ENCODE data around the gene SUFU.
"Not testable (repeated sequence)": the region's sequence is repeated elsewhere in the genome, so short reads cannot be mapped to it uniquely, and the experiment has no call there.

Gene SUFU

DNA sequence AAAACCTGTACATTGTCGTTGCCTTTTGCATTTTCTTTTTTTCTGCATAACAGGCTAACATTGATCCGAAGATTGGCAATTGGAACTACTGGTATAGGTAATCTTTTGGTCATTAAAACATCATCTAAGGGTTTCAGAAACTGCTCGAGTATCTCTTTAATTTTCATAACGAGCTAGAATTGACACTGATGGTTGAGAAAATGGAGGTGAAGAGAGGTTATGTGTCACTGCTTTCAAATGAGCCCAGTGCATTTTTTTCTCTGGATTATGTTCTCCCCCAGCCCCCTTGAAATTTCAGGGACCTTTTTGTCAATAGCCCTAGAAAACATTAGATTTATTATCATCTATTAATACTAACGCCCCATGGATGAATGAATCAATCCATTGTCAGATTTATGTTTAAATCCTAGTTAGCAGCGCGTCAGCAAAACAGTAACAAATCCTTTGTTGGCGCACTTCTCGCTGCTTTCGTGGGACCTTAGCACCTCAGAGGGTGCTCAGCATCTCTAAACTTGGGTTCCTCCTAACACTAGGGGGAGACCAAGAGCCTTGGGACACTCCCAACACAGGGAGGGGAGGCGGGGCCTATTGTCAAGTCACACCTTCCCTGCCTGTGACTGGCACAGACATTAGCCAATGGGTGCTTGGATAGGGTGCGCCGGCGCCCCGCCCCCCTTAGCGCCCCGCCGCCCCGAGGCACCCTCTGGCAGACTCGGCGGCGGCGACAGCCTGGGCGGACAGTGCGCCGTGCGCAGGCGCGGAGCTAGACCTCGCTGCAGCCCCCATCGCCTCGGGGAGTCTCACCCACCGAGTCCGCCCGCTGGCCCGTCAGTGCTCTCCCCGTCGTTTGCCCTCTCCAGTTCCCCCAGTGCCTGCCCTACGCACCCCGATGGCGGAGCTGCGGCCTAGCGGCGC, at the start of gene SUFU:
SUFU (plus strand) TSS at position 709 of the 915 bp plus-strand sequence; CDS start at position 890, 181 bp downstream.
- peak; percentile 99 to 100 for DNase-seq

- DNase-seq, result not testable (repeated sequence)
These were observed 48.9 kb upstream of the SUFU start for GRCh38 chr10:102454662-102455487.

DNA sequence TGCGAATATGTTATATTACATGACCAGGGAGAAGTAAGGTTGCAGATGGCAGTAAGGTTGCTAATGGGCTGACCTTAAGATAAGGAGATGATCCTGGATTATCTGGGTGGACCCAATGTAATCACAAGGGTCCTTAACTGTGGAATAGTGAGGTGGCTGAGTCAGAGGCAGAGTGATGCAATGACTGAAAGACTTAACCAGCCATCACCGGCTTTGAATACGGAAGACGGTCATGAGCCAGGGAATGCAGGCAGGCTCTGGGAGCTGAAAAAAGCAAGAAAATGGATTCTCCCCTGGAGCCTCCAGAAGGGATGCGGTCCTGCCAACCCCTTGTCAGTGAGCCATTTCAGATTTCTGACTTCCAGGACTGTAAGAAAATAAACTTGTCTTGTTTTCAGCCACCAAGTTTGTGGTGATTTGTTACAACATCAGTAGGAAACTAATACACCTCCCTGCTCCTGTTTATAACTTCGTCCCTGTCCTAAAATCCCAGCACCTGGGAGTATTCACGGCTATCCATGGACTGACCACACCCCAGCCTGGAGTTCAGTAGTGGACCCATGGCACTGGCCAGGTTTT, 47.8 kb upstream of the SUFU start:
- DNase-seq, result no peak

DNA sequence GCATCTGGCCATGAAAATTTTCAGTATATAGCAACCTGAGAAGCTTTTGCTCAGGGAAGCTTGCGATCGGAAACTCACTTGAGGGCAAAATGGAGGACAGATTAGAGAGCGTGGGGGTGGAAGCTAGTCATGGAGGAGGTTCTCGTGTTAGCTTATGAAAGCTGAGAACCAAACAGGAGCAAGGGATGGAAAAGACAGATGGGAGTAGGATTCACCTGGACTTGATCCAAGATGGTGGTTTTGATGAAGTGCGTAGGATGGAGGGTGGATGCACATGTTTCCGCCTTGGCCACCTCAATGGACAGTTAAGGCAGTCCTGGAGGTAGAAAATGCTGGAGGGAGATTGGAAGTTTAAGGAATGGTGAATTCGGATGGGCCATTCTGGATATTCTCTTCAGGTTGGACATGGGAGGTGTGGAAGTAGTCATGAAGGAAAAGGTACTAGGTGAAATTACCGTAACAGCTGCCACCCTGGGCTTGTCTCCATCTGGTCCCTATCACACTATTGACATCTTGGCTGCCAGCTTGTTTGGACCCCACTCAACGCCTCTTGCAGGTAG, 46.1 kb upstream of the SUFU start:
- no peak for DNase-seq

GRCh38 chr10:102458656-102459055, 45.1 kb upstream of the SUFU start:
- DNase-seq, result no peak

DNA sequence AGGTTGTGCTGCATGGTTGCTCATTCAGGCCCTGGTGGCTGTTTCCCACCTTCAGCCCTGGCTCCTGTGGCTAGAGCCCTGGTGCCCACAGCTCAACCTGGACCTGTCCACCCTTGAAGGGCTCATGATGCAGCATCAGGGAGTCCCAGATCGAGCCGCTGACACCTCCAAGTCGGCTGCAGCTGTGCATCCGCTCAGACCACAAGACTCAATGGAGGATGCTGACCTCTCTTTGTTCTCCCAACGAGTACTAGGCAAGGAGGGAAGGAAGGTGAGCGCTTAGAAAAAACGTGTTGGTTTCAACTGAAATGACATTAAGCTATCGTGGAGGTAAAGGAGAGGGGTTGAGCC, 43.0 kb upstream of the SUFU start:
- no peak for DNase-seq

- DNase-seq, result peak; percentile 92 to 93
These were observed 42.4 kb upstream of the SUFU start for GRCh38 chr10:102461187-102462054.

- no peak for DNase-seq
These were observed 41.2 kb upstream of the SUFU start for GRCh38 chr10:102462512-102463054.

- DNase-seq, result no peak
These were observed 39.8 kb upstream of the SUFU start for GRCh38 chr10:102463983-102464382.

- no peak for DNase-seq
These were observed 38.3 kb upstream of the SUFU start for GRCh38 chr10:102465466-102465865.

GRCh38 chr10:102467318-102467717, 36.5 kb upstream of the SUFU start:
- DNase-seq, result no peak

DNA sequence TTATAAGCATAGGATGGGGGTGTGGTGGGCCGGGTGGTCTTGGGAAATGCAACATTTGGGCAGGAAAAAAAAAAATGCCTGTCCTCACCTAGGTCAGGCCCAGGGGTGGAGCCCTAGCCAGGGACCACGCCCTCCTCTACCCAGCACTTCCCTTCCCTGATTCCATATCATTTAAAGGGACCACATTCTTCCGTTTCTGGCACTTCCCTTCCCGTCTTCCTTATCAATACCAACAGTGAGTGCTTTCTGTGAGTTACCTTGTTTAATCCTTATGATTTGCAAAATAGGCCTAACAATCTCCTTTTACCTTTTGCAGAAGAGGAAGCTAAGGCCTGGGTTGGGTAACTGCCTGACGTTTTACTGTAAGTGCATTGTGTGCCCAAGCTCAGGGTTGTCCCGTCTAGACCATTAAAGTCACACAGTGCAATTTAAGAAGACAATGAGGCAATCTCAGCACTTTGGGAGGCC, 35.8 kb upstream of the SUFU start:
- DNase-seq, result peak in 1 of 2 donors; percentile 31

DNA sequence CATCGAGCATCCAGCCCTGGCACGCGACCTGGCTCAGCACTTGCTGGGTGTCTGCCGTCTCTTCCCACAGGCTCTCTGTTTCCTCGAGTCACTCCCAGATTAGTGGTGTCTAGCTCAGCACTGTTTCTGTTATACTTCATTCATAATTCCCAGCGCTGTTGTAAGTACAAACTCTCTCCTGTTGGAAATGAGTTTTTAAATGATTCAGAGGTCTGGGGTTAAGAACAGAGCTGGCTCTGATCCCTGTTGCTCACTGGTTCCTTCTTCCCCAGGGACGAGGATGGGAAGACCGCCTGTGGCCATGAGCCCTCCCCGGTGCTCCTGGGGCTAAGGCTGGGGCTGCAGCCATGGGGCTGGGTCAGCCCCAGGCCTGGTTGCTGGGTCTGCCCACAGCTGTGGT, 35.1 kb upstream of the SUFU start:
- DNase-seq, result no peak

DNA sequence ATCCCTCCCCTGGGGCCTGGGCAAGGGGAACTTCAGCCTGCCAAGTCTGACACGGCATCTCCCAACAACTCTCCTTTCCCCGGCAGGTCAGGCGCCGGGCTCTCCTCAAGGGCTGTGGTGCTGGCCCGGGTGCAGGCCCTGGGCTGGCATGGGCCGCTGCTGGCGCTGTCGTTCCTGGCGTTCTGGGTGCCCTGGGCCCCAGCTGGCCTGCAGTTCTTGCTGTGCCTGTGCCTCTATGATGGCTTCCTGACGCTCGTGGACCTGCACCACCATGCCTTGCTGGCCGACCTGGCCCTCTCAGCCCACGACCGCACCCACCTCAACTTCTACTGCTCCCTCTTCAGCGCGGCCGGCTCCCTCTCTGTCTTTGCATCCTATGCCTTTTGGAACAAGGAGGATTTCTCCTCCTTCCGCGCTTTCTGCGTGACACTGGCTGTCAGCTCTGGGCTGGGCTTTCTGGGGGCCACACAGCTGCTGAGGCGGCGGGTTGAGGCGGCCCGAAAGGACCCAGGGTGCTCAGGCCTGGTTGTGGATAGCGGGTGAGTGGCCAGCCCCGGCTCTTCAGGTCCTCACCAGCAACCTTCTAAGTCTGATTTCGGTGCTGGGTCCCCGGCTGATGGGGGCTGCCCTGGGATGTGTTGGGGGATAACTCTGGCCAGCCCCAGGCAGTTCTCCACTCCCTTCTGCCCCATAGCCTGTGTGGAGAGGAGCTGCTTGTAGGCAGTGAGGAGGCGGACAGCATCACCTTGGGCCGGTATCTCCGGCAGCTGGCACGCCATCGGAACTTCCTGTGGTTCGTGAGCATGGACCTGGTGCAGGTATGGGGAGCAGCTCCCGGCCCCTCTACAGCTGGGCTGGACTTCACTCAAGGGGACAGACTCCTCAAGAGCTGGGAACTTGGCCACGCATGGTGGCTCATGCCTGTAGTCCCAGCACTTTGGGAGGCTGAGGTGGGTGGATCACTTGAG, 32.9 kb upstream of the SUFU start:
- no peak for DNase-seq

DNA sequence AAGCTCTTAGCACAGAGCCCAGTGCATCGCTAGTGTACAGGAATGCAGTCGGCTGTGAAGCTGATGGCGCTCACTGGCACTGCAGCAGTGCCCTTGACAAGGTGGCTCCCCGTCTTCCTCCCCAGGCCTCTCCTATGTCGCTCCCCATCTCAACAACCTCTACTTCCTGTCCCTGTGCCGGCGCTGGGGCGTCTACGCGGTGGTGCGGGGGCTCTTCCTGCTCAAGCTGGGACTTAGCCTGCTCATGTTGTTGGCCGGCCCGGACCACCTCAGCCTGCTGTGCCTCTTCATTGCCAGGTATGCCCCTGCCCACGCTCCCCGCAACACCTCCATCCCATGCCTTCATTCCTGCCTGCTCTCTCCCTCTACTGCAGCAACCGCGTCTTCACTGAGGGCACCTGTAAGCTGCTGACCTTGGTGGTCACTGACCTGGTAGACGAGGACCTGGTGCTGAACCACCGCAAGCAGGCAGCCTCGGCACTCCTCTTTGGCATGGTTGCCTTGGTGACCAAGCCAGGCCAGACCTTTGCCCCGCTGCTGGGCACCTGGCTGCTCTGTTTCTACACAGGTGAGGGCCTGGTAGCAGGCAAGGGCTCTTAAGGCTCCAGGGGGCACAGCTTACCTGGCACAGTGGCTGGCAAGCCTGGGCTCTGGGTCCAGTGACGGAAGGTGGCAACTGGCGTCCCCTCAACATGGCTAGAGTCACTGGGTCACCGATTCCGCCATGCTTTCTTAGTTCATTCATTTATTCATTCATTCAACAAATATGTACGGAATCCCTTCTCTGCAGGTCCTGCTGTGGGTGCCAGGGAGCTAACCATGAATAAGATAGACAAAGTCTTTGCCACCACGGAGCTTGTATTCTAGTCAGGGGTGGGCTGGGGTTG, 30.1 kb upstream of the SUFU start:
- no peak for DNase-seq

DNA sequence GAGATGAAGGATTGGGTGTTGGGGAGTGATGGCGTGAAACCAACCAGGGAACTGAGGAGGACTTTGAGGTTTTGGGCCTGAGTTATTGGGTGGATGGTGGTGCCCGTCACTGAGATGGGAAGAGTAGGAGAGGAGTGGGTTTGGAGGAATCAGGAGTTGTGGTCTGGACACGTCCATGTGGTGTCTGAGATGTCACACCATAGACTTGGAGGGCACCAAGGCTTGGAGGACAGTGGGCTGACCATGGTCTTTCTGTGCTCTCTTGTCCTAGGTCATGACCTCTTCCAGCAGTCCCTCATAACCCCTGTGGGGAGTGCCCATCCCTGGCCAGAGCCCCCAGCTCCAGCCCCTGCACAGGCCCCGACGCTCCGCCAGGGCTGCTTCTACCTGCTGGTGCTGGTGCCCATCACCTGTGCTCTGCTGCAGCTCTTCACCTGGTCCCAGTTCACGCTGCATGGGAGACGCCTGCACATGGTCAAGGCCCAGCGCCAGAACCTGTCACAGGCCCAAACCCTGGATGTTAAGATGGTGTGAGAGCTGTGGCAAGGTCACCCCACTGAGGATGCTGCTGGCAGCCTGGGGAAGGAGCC, 28.2 kb upstream of the SUFU start:
- DNase-seq, result no peak

GRCh38 chr10:102476466-102477141, 27.2 kb upstream of the SUFU start:
- no peak for DNase-seq

- DNase-seq, result no peak
These were observed 24.1 kb upstream of the SUFU start for GRCh38 chr10:102479651-102480050.
